ENCODE results near the gene FER. TPM values are rescaled to one million over a fixed set of nuclear protein-coding genes. Genes with fewer than 3 reads are reported as not detected.
"Not testable (repeated sequence)": the region's sequence is repeated elsewhere in the genome, so short reads cannot be mapped to it uniquely, and the experiment has no call there.

FER gene
- polyA plus RNA-seq, 10 donors: 7.6 to 12.6 (median 10.8) TPM

DNA sequence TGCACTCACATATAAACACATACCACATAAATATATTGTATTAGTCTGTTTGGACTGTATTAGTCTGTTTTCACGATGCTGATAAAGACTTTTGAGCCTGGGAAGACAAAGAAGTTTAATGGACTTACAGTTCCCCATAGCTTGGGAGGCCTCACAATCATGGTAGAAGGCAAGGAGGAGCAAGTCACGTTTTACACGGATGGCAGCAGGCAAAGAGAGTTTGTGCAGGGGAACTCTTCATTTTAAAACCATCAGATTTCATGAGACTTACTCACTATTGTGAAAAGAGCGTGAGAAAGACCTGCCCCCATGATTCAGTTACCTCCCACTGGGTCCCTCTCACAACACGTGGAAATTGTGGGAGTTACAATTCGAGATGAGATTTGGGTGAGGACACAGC lies 133.4 kb downstream of the FER start:
- no peak for DNase-seq

DNA sequence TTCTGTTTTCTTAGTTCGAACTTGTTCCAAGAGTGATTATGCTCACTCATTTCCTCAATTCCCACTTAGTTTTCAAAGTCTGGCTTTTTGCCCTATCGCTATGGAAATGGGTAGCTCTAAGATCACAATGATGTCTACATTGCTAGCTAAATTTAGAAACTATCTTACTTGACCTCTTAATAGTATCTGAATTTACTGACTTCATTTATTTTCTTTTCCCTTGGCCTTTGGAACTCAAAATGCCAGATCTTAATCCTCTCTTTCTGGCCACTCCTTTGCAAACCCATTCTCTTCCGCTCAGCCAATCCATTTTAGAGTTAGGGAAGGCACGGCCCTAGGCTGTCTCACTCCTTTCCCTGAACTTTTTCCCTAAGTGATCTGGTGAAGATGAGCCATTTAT lies 137.0 kb downstream of the FER start:
- DNase-seq: peak; percentile 39 to 73 (median 60)

DNA sequence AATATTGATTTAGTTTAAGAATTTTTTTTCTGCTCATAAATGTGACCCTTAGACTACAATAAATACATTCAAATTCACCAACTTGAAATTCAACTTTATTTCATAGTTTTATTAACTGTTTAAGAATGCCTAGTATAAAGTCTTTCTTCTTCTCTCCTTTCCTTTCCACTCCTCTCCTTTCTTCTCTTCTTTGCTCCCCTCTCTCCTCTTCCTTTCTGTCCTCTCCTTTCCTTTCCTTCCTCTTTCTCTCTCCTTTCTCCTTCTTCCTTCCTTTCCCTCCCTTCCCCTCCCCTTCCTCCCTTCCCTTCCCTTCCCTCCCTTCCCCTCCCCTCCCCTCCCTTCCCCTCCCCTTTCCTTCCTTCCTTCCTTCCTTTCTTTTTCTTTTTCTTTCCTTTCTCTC lies 150.6 kb downstream of the FER start:
- no peak for DNase-seq

DNA sequence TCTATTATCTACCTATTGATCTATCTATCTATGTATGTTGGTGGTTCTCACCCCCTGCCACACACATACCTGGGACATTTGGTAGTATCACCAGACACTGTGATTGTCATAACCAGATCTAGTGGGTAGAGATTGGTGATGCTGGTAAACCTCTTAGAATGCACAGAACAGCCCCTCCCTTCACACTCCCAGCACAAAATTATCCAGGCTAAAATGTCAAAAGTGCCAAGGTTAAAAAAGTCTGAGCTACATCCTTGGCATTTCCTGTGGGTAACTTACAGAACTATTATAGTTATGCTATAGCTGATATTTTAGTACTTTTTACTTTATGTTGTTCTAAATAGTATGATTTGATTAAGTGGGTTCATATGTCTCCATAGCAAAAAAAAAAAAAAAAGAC lies 151.0 kb downstream of the FER start:
- no peak for DNase-seq

DNA sequence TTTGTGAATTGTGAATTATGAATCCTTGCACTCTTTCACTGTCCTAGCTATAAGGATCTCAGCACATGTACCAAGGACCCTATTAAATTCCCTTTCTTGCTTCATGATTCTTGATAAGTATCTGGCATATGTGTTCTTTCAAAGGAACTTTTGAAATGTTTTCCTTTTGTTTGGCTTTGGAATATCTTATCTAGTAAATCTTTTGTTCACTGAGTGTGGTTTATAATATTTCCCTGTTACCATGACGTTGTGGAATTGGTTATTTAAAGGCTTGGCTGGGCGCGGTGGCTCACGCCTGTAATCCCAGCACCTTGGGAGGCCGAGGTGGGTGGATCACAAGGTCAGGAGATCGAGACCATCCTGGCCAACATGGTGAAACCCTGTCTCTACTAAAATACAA lies 151.5 kb downstream of the FER start:
- DNase-seq: not testable (repeated sequence)

GRCh38 chr5:108900668-108901067 lies 153.0 kb downstream of the FER start:
- no peak for DNase-seq

- no peak for DNase-seq
Measured at GRCh38 chr5:108905805-108906204, 158.1 kb downstream of the FER start.

DNA sequence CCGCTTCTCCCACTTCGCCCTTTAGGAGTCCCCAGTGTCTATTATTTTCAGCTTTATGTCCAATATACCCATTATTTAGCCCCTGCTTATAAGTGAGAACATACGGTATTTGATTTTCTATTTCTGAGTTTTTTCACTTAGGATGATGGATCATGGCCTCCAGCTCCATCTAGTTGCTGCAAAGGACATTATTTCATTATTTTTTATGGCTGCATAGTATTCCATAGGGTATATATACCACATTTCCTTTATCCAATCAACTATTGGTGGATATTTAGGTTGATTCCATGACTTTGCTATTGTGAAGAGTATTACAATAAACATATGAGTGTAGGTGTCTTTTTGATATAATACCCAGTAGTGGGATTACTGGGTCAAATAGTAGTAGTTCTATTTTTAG lies 162.9 kb downstream of the FER start:
- no peak for DNase-seq

DNA sequence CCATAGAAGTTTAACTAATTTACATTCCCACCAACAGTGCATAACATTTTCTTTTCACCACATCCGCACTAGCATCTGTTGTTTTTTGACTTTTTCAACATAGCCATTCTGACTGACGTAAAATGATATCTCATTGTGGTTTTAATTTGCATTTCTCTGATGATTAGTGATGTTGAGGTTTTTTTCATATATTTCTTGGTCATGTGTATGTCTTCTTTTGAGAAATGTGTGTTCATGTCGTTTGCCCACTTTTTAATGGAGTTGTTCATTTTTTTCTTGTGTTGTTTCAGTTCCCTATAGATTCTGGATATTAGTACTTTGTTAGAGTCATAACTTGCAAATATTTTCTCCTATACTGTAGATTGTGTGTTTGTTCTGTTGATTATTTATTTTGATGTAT lies 163.4 kb downstream of the FER start:
- no peak for DNase-seq

DNA sequence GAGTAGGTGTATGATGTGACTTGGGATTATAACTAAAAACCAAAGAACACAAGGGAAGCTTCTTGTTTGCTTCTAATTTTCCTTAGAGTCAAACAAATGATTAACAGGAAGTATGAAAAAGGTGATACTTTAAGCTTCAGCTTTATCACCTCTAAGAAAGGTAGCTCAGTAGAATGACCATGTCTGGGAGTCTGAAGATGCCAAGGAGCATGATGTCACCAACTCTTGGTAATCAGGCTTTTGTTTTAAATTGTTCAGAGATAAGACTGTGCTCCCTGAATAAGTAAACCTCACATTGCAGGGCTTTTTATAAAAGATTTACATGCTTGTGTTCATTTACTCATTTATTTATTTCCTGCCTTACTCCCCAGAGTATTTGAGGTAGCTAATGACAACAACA lies 169.9 kb downstream of the FER start:
- DNase-seq: no peak

GRCh38 chr5:108919591-108920326 lies 172.1 kb downstream of the FER start:
- no peak for DNase-seq

GRCh38 chr5:108924457-108924961 lies 176.8 kb downstream of the FER start:
- DNase-seq: no peak

DNA sequence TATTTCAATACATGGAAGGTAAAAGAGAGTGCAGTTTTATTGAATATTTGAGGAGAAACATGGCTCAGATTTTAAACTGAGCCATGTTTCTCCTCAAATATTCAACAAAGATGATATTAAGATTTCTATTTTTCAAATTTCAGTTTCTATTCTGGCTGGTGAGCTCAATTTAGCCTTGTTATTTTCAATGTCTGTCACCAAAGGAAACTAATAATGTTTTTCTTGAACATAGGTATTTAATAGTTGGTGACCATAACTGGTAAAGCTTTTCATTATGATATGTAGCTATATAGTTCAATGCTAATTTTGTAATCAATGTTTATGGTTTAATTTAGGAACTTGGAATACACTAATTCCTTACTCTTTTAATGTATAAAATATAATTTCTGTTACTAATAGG lies 177.4 kb downstream of the FER start:
- DNase-seq: no peak

GRCh38 chr5:108930107-108930506 lies 182.4 kb downstream of the FER start:
- DNase-seq: no peak

DNA sequence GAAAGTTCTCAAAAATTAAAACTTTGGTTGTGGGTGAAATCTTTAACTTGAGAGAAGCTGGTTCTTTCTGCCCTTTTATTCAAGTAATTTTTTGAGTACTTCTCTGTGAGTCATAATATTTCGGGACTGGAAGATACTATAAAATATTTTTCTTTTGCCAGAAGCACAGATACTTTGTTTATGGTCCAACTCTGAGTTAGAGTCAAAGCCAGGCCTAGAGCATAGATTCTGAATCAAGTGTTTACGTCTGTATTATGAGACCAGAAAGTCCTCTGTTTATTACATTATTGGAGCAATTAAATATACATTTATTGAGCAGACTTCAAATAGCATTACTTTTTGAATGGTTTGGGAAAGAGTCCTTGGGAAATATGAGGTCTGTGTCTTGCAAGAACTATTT lies 187.9 kb downstream of the FER start:
- peak; percentile 37 to 83 (median 70) for DNase-seq

DNA sequence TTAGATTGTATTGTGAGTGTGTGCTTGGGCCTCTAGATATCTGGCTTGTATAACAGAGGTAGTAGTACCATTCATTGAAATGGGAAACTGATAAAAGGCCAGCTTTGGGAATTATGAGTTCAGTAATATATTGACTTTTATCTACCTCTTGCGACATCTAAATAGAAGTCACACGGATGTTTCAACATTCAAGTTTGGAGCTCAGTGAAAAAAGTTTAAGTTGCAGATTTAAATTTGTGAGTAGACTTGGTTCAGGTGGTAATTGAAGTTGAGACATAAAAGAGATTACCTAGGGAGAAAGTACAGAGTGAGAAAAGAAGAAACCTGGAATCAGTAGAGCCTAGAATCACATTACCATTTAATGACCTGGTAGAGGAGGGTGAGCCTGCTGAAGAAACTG lies 189.5 kb downstream of the FER start:
- no peak for DNase-seq

GRCh38 chr5:108940506-108940905 lies 192.8 kb downstream of the FER start:
- DNase-seq: no peak

DNA sequence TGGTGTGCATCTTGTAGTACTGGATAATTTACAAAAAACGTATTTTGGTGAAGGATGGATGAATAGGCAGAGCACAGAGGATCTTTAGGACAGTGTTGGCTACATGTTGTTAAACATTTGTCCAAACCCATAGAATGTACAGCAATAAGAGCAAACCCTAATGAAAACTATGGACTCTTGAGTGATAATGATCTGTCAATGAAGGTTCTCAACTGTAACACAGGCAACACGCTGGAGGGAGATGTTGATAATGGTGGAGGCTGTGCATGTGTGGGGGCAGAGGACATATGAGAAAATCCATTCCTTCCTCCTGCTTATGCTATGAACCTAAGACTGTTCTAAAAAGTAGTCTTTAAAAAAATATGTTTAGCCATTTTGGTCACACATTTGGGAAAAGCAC lies 194.0 kb downstream of the FER start:
- no peak for DNase-seq

GRCh38 chr5:108942701-108943100 lies 195.0 kb downstream of the FER start:
- DNase-seq: peak in 1 of 3 donors; percentile 27

DNA sequence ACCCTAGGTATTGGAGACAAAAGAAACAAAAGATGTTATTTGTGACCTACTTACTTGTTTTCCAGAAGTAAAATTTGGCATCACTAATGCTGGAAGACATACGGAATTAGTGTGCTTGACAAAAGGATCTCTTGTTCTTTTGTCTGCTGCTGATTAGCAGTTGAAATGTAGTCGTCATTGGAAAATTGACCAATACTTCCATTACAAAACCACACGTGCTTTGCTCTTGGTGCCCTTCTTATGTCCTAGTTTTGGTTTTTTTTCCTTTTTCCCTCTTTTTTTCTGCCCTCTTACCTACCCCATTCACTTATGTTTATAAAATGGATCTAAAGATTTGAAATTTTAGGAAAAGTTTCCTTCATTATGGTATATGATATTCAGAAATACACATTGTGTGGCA lies 197.4 kb downstream of the FER start:
- peak in 1 of 3 donors; percentile 28 for DNase-seq

GRCh38 chr5:108946008-108946407 lies 198.3 kb downstream of the FER start:
- DNase-seq: no peak

DNA sequence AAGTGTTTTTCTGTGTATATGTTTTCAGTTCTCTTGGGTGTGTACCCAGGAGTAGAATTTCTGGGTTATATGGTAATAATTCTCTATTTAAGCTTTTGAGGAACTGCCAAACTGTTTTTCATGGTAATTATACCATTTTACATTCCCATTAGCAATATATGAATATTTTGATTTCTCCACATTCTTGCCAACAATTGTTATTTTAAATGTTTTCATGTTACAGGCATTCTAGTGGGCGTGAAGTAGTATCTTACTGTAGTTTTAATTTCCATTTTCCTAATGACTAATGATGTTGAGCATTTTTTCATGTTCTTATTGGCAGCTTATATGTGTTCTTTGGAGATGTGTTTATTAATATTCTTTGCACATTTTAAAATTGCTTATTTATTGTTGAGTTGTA lies 199.5 kb downstream of the FER start:
- no peak for DNase-seq

DNA sequence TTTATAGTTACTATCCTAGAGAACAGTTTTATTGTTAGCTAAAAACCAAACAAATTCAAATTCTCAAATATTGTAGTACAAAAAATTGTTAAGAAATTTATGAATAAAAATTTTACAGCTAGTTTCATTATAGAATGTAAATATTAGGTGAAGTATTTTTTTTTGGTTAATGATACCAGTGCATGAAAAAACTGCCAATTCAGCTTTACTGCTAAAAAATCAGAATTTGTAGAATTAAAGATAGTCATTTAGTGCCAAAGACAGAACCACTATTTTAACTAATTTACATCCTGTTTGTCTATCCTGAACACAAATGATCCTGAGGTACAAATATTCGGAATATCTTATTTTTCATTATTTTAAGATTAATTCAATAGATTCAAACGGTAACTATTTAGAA lies 202.6 kb downstream of the FER start:
- no peak for DNase-seq

- DNase-seq: no peak
Measured at GRCh38 chr5:108953940-108954339, 206.2 kb downstream of the FER start.
